ENCODE measurements around the gene OR52E8. TPM values are rescaled to one million over a fixed set of nuclear protein-coding genes. Genes with fewer than 3 reads are reported as not detected.

Gene OR52E8
- not detected for total RNA-seq

DNA sequence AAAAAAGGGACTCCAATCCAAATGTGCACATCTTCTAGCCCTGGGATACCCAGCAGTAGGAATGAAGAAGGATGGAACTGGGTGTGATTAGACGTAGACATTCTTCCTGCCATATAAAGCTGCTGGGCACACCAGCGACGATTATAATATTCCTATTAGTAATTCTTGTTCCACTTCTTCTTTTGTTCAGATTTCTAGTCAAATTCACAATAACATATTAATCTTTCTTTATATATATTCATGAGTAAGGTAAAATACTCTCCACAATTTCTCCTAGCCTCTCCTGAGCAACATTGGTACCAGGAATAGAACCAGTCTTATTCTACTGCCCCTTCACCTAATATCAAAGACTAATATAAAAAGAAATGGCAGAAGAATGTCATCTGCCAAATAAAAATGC, at the start of gene OR52E8:
Gene OR52E8, minus strand, starts transcription at position 101 of the 400 bp plus-strand sequence. Its CDS starts 0 bp downstream, at position 101.
- H3K36me3 ChIP-seq, result no peaks in the 10 kb centered on the region
- H3K4me3 ChIP-seq, result no peak within 1 kb of the TSS
- DNase-seq (ENCODE audit: low spot score in 2 of 2), result no peak
- TF ChIP-seq, protein P1, sequence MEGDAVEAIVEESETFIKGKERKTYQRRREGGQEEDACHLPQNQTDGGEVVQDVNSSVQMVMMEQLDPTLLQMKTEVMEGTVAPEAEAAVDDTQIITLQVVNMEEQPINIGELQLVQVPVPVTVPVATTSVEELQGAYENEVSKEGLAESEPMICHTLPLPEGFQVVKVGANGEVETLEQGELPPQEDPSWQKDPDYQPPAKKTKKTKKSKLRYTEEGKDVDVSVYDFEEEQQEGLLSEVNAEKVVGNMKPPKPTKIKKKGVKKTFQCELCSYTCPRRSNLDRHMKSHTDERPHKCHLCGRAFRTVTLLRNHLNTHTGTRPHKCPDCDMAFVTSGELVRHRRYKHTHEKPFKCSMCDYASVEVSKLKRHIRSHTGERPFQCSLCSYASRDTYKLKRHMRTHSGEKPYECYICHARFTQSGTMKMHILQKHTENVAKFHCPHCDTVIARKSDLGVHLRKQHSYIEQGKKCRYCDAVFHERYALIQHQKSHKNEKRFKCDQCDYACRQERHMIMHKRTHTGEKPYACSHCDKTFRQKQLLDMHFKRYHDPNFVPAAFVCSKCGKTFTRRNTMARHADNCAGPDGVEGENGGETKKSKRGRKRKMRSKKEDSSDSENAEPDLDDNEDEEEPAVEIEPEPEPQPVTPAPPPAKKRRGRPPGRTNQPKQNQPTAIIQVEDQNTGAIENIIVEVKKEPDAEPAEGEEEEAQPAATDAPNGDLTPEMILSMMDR (IDR thresholded peaks at IDR 0.05), result no peak
- TF ChIP-seq POLR2A (IDR thresholded peaks at IDR 0.05) (no peak), EP300 (IDR thresholded peaks at IDR 0.05) (no peak)
- no peaks in the 10 kb centered on the region for H3K4me1 ChIP-seq
- H3K9me3 ChIP-seq, result peaks cover 0 to 5% (median 2%) of the 10 kb centered on the region in 4 donors
- 96% methylated on average over 3 of the region's 3 CpGs for WGBS, 2 donors
- H3K27ac ChIP-seq, result no peak within 1 kb of the TSS
- H3K27me3 ChIP-seq, result no peaks in the 10 kb centered on the region

DNA sequence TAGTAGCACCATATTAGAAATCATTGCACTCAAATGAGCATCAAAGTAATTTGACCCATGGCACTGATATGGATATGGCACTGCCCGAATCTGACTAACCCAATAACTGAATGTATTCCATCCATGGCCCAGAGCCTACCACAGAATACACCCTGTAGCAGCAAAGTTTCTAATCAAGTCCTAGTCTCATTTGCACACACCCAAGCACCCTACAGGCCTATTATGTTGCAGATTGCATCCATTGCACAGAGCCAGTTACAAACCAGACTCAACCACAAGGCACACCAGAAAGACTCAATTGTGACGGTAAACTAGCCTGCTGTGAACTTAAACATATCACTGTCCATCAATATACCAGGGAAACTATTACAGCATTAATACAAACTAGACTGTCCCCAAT, 42.0 kb upstream of the OR52E8 start:
- TF ChIP-seq POLR2A (IDR thresholded peaks at IDR 0.05), result no peak
- no peak for TF ChIP-seq EP300 (IDR thresholded peaks at IDR 0.05)
- TF ChIP-seq, protein P1 (IDR thresholded peaks at IDR 0.05), result no peak
- no peaks in the 10 kb centered on the region for H3K9me3 ChIP-seq
- 81 to 86% methylated on average over 2 of the region's 2 CpGs for WGBS, 2 donors

DNA sequence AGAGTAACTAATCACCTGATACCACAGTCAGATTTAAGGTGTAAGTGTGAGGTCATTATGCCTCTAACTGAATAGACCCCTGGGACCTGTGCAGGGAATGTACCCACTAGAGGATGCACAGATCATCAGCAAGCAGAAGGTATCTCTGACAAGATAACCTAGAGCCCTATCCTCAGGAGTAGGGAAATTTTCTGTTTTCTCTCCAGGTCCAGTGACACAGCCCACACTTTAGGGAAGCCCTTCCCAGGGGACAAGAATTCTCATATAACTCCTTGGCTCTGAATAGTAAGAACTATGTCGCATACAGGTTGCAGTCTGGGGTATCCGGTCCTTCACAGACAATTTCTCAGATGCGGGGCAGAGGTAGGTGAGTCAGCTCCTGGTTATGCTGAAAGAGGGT, 35.4 kb upstream of the OR52E8 start, which contains the start of gene OR52E5:
Gene OR52E5, plus strand, starts transcription at position 301 of the 400 bp plus-strand sequence. CDS start 7,569 bp downstream, outside the sequence.
- no peaks in the 10 kb centered on the region for H3K4me1 ChIP-seq
- H3K27me3 ChIP-seq, result no peaks in the 10 kb centered on the region
- TF ChIP-seq POLR2A (IDR thresholded peaks at IDR 0.05) (no peak), EP300 (IDR thresholded peaks at IDR 0.05) (no peak)
- TF ChIP-seq, protein P1 (IDR thresholded peaks at IDR 0.05), result no peak
- H3K4me3 ChIP-seq, result no peak within 1 kb of the TSS
- H3K36me3 ChIP-seq, result no peaks in the 10 kb centered on the region
- H3K27ac ChIP-seq, result no peak within 1 kb of the TSS
- H3K9me3 ChIP-seq, result no peaks in the 10 kb centered on the region
- DNase-seq (ENCODE audit: low spot score in 2 of 2), result no peak
- 93 to 96% methylated on average over 3 of the region's 3 CpGs for WGBS, 2 donors

More for the DNA sequence above, 42.0 kb upstream of the OR52E8 start:
- Histone ChIP-seq H3K4me3 (no peak overlapping the region), H3K27me3 (no peaks in the 10 kb centered on the region), H3K4me1 (no peaks in the 10 kb centered on the region), H3K27ac (no peak overlapping the region), H3K36me3 (no peaks in the 10 kb centered on the region)
- DNase-seq (ENCODE audit: low spot score in 2 of 2), result no peak

DNA sequence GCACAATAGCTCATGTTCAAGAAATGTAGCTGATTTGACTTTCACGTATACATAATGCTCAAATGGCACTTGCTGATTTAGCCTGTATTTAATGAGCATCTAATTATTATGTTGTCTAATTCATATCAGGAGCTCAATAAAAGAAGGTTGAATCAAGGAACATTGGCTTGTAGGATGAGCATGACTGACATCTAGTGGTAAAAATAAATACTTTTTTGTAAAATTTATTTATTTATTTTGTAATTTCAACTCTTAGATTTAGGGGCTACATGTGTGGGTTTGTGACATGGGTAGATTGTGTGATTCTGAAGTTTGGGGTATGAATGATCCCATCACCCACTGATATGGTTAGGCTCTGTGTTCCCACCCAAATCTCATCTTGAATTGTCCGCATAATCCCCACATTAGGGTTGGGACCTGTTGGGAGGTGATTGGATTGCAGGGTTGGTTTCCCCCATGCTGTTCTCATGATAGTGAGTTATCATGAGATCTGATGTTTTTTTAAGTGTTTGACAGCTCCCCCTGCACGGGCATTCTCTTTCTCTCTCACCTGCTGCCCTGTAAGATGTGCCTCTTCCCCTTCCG, 33.8 kb upstream of the OR52E8 start:
- DNase-seq (ENCODE audit: low spot score in 2 of 2), result no peak
- H3K9me3 ChIP-seq, result no peaks in the 10 kb centered on the region
- H3K36me3 ChIP-seq, result no peaks in the 10 kb centered on the region
- no peak overlapping the region for H3K27ac ChIP-seq
- no peaks in the 10 kb centered on the region for H3K4me1 ChIP-seq
- H3K4me3 ChIP-seq, result no peak overlapping the region
- 65 to 72% methylated on average over 4 of the region's 4 CpGs for WGBS, 2 donors
- TF ChIP-seq, protein P1 (IDR thresholded peaks at IDR 0.05), result peak in 3 of 5 experiments; percentile 25 to 34 (median 26)
- TF ChIP-seq POLR2A (IDR thresholded peaks at IDR 0.05) (no peak), EP300 (IDR thresholded peaks at IDR 0.05) (no peak)
- H3K27me3 ChIP-seq, result no peaks in the 10 kb centered on the region

DNA sequence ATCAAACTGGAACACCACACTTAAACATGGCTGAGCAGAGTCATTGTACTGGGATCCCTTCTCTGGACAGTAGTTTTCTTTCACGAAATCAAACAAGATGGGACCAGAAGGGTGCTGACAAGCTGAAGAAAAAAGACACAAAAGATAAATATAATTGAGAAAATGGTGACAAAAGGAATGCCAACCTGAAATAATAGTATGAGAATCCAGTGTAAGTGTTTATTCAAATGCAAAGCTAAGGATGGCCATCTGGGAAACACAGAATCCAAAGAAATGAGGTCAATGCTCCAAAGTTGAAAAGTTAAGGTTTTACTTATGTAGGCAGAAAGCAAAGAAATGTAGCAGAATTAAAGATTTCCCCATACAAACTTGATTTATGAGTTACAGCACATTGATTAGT, 30.2 kb upstream of the OR52E8 start:
- no peak for DNase-seq (ENCODE audit: low spot score in 2 of 2)
- Histone ChIP-seq H3K27ac (no peak overlapping the region), H3K36me3 (no peaks in the 10 kb centered on the region), H3K4me3 (no peak overlapping the region), H3K4me1 (no peaks in the 10 kb centered on the region), H3K9me3 (no peaks in the 10 kb centered on the region), H3K27me3 (no peaks in the 10 kb centered on the region)
- 69 to 82% methylated on average over 1 of the region's 1 CpG for WGBS, 2 donors
- TF ChIP-seq, protein P1 (IDR thresholded peaks at IDR 0.05), result no peak
- TF ChIP-seq POLR2A (IDR thresholded peaks at IDR 0.05) (no peak), EP300 (IDR thresholded peaks at IDR 0.05) (no peak)
